NCI-H774 (cell line): ENCODE measurements around the gene C1orf185.
"Not testable (repeated sequence)": the region's sequence is repeated elsewhere in the genome, so short reads cannot be mapped to it uniquely, and the experiment has no call there.

Experiments
- DNase-seq: peaks from one replicate; lab custom pipeline; 2025; lab: John Stamatoyannopoulos, UW

The C1orf185 gene

DNA sequence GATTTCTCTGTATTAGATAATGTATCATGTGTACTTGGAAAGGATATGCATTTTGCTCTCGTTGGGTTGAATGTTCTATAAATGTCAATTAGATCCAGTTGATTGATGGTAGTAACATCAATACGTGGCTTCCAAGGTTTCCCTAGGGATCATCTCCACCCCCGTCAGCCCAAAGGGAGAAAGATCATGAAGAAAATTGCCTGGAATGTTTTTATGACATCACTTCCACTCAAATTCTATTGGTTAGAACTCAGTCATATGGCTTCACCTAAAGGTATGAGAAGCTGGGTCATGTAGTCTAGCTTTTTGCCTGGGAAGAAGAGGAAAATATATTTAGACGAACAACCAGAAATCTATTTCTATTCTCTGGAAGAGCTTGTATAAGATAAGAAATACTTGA lies at the start of gene C1orf185:
C1orf185 (plus strand) TSS at position 253 of the 400 bp plus-strand sequence; CDS start at position 259, 6 bp downstream.
- no peak for DNase-seq

DNA sequence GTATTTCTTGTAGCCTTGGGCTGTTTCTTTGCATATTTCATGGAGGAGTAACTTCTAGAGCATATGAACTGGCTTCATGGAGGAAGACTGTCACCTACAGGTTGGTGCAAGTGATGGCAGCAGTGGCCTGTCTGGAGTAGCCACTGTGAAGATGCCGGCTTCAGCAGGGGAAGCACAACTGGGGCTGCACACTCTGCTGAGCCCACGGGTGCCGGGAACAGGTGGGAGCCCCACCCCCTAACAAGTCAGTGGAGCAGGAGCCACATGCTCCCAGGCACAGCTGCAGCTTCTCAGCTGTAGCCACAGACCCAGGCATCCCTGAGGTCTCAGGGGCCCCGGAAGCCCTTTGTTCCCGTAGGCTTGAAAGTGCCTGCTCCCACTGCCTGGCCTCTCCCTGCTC lies 43.2 kb upstream of the C1orf185 start:
- no peak for DNase-seq

DNA sequence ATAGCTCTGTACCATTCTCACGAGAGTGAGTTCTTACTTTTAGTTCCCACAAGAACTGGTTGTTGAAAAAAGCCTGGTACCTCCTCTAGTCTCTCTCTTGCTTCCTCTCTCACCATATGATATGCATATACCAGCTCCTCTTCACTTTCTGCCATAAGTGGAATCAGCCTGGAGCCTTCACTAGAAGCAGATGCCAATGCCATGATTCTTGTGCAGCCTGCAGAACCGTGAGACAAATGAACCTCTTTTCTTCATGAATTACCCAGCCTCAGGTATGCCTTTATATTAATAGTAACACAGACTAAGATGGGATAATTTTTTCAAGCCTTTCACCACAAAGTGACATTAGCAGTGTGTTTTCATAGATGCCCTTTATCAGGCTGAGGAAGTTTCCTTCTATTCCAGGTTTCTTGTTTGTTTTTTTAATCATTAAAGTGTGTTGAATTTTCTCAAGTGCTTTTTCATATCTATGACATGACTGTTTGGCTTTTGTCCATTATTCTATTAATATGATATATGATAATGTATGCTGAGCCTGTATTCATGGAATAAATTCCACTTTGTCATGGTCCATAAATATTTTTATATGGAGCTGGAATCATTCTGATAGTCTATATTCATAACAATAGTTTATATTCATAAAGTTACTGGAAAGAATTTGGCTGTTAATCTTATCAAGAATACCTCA lies 40.7 kb upstream of the C1orf185 start:
- no peak for DNase-seq

DNA sequence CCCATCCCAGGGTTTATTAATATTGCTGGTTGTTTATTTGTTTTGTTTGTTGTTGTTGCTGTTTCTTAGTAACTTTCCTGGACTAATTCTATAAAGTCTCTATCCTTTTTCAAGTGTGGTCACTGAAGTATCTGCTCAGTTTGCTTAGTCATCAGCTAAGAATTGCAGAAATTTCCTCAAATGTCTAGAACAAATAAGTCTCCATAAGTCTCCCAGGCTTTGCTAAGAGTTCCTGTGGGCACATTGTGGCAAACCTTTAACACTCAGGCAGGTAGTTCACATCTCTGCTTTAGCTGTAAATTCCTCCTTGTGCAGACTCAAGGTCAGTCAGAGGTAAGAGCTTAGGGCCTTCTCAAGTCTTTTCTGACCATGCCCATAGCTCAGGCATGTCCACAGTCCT lies 38.9 kb upstream of the C1orf185 start:
- no peak for DNase-seq

DNA sequence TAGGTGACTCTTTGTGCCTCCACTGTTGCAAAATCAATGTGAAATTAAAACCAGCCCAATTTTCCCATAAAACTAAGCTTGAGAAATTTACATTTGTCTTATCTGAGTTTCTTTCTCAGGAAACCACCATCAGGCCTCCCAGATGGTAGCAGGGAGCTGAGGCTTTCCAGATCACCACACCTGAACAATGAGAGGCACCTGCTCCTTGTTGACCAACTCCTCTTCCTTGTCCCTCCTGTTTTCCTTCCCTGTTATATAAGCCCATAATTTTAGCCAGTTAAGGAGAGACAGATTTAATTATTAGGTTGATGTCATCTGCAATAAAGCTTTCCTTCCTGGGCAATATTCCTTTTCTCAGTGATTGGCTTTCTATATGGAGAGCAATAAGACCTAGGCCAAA lies 32.0 kb upstream of the C1orf185 start:
- DNase-seq: peak; percentile 33

DNA sequence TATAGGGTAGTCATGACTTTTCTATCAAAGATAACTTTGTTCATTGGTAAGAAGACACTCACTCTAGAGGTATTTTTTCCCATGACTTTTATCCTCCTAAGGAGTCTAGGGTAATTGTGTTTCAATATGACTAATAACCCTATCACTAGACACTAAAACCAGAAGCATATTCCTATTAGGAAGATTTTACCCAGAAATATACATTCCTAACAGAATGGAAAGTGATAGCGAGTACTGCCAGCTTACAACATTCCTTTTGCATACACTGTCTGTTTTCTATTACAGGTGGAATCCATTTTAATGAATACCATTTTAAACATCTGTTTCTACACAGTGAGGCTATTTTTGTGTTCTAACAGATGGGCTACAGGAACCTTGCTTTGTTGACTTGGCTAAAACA lies 31.4 kb upstream of the C1orf185 start:
- DNase-seq: no peak

DNA sequence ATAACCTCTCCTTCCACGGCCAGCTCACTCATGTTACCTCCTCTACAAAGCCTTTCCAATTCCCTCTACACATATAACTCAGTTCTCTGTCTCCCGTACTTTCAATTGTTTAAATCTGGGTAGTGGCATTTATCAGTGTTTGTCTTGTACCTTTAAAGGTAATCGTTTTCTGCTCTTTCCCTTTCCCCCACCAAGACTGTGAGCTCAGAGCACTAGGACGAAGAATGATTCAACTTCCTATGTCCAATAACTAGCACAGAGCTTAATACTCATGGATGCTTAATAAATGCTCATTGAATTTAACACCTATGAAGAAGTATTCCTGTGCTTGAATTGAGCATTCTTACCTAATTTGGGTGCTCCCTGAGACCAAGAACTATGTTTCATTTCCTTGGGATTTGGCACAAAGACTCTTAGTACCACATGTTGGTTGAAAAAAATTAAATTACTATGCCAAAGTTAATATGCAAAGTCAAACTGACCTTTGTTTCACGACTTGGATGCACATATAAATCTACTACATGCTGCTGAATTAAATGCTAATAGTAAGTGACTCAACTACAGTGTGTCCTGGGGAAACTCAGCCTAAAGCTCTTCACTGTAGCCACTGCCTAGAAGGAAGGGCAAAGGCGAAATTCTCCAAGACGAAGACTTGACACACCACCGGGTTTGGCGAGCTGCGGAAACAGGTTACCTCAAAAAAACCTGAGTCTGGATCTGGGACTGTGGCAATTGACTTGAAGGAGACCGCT lies 30.6 kb upstream of the C1orf185 start:
- DNase-seq: no peak

DNA sequence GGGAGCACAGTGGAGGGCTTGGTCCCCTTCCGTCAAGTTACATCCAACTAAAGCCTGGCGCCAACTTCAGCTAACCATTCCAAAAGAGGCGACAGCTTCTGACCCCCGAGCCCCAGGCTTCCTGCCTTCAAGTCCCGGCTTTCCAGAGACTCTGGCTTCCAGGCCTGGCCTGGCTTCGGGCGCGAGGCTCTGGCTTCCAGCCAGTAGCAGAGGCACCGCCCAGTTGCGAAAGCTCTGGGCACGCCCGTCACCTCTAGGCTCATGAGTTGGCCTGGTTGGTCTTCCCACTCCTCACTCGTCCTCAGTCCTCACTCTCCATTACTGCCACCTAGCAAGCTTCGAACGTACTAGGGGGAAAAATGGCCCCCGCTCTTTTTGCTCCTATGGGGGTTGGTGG lies 30.0 kb upstream of the C1orf185 start:
- DNase-seq: no peak

DNA sequence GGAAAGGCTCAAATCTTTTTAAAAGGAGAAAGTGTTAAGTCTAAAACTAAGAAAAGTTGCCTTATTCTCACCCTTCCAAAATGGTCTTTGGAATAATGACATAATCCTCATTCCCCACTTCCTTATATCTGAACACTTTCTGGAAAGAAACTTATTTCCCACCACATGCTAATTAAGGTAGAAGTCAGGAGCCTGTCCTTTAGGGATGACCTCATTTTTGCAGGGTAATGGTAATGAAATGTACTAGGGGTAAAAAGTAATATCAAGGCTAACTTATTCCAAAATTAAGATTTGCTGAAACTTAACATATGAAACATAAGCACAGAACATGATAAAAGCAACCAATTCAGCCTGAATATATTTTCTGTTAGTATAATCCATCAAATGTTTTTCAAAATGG lies 29.4 kb upstream of the C1orf185 start:
- no peak for DNase-seq

DNA sequence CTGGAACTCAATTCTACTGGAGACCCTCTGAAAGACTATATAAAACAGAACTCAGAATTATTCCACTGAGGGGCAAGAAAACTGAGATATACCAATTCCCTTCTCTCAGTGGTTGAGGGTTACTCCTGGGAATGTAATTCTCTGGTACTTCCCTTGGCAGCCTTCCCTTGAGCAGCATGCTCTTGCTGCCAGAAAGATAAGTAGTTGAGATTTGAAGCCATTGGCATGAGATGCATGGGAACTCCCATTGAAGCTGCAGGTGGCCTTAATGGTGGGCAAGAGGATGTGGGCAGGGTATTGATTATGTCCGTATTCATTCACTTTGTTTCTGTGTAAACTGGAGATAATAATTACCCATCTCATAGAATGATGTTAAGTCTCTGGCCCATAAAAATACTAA lies 28.6 kb upstream of the C1orf185 start:
- no peak for DNase-seq

DNA sequence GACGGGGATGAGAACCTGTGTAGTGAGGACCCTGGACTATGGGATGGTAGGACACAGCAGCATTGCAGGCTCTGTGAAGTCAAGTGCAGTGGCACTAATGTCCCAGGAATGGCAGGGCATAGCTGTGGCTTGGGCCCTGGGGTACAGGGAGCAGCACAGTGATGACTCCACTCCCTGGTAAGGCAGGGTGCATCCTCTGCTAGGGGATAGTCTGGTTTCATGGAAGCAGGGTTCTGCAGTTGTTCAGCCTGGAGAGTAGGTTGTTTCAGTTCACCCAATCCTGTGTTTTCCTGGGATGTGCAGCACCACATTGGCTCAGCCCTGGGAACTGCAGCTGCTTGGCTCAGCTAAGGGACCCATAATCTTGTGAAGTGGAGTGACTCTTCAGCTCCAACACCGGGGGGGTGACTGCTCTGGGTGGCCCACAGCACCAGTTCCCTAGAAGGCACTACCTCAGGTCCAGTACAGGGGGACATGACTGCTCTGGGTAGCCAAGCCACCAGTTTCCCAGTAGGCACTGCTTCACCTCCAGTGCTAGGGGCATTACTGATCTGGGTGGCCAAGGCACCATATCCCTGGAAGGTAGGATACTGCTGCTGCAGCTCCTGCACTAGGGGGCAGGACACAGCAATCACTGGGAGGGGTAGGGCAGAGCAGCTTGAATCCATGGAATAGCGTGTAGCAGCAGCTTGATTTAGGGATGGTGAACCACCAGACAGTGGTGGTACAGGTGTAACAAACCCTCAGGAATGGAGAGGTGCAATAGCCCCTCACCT lies 15.3 kb upstream of the C1orf185 start:
- DNase-seq: no peak

DNA sequence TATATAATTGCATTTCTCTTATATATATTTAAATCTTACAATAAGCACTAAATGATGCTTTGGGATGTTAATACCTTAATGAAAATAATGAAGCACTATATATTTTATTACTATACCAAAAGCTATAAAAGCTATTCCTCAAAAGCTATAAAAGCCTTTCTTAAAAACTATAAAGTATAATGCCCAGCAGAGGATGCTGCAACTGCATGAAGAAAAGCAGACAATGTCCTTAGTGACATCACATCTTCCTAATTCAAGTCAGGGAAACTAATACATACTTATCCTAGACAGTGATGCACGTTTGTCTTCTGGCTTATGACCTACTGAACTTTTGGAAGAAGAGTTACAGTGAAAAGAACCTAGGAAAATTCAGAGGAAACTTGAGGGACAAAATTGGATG lies 13.6 kb upstream of the C1orf185 start:
- no peak for DNase-seq

DNA sequence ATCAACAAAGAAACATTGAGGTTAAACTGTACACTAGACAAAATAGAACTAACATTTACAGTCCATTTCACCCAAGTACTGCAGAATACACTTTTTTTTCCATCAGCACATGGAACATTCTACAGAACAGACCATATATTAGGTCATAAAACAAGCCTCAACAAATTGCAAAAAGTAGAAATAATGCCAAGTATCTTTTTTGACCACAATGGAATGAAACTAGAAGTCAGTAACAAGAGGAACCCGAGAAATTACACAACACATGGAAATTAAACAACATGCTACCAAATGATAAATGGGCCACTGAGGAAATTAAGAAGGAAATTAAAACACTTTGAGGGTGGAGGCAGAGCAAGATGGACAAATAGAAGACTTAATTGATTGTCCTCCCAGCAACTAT lies 8.4 kb upstream of the C1orf185 start:
- DNase-seq: no peak

DNA sequence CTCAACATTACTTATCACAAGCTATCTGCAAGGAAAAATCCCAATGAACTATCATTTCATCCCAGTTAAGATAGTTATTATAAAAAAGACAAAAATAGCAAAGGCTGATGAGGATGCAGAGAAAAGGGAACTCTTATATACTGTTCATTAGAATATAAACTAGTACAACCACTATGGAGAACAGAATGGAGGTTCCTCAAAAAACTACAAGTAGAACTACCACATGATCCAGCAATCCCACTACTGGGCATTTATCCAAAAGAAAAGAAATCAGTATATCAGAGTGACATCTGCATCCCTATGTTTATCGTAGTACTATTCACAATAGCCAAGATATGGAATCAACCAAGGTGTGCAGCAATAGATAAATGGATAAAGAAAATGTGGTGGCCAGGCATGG lies 4.9 kb upstream of the C1orf185 start:
- no peak for DNase-seq

DNA sequence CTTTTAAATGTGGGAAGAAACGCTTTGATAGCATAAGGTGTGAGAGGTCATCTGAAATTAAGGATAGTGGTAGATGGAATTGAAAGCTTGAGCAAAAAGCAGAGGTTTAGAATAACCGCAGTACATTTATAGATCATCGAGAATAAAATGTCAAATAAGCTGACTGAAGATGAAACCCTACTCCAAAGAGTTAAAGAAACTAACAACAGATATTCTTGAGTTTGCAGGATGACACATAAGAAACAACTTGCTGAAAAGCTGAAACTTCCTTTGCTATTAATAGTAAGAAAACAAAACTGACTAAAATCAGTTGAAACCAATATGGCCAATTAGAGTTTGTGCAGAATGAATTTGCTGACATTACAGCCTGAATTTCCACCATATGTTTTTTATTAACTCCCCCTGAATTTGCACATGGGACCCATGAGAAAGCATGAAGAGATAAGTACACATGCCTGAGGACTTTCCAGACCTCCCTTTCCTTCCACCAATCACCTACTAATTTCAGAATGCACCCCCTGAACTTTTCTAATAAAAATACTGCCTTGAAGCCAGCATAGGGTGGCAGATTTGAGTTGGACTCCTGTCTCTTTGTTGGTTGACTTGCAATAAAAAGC lies 1.7 kb upstream of the C1orf185 start:
- DNase-seq: no peak

DNA sequence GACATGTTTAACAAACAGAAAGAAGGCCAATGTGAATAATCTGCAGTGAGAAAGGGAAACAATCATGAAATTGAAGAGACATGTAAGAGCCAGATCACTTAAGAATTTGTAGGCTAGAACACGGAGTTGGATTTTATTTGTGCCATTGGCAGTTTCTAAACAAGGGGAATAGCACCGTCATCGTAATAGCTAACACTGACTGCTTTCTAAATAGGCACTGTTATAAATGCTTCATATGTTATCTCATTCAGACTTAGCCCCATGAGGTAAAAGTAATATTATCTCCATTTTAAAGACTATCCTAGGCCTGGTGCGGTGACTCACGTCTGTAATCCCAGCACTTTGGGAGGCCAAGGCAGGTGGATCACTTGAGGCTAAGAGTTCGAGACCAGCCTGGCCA lies 12.1 kb downstream of the C1orf185 start:
- DNase-seq: no peak

DNA sequence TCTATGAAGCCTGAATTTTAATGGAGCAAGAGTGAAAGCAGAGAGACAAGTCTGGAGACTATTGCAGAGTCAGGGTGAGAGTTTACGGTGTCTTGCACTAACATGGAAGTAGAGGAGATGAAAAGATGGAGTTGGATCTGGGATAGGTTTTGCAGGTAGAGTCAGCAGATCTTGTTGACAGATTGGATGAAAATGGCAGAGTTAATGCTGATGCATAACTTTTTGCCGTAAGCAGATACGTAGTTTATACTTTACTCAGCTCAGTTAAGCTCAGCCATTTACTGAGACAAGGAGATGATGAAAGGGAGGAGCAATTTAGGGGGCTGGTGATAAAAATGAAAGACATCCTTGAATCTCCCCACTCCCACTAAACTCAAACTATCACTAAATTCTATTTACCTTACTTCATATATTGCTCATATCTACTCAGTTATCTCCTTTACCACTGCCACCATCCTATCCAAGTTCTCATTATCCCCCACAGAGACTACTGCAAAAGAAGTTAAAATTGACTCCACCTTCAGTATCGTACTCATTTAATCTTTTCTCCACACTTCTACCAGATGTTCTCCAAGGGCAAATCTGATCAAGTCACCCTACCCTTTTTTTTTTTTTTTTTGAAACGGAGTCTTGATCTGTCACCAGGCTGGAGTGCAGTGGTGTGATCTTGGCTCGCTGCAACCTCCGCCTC lies 13.8 kb downstream of the C1orf185 start:
- no peak for DNase-seq

DNA sequence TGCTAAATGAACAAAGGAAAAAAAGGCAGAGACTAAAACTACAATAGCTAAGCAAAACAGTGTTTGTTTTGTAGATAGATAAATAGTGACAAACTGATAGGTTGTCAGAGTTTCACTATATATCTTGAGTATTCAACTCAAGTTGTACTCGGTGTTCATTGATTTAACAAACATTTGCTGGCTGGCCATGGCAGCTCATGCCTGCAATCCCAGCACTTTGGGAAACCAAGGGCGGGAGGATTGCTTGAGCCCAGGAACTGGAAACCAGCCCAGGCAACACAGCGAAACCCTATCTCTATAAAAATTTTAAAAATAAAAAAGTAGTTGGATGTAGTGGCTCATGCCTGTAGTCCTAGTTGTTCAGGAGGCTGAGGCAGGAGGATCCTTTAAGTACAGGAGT lies 17.3 kb downstream of the C1orf185 start:
- DNase-seq: no peak

DNA sequence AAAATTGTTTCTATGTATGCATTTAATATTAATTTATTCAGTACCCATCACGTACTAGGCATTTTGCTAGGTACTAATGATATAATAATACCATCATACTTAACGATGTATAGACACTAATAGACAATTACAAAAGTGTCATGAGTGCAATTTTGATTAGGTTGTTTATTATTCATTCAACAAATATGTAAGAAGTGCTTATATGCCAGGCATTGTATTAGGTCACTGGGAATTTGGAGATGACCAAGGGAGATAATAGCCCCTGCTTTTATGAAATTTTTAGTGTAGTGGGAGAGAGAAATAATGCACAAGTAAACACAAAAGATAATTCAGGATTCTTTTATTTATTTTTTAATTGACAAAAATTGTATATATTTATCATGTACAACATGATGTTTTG lies 18.6 kb downstream of the C1orf185 start:
- no peak for DNase-seq

DNA sequence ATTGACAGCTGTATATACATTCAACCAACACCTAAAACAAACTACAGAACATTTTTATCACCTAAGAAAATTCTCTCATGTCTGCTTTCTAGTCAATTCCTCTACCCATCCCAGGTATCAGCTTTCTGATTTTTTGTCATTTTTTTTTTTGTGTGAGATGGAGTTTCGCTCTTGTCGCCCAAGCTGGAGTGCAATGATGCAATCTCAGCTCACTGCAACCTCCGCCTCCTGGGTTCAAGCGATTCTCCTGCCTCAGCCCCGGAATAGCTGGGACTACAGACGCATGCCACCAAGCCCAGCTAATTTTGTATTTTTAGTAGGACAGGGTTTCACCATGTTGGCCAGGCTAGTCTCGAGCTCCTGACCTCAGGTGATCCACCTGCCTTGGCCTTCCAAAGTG lies 25.1 kb downstream of the C1orf185 start:
- not testable (repeated sequence) for DNase-seq

DNA sequence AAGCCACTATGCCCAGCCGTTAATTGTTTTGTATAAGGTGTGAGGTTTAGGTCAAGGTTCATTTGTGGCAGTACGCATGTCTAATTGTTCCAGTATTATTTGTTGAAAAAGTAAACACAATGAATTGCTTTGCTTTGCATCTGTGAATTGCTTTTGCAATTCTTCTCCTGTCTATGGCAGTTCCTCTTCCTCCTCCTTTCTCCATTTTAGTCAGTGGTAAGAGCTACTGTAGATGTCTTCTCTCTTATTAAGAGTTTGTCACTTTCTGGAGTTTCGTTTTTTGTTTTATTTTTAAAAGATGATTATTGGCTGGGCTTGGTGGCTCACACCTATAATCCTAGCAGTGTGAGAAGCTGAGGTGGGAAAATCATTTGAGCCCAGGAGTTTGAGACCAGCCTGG lies 29.2 kb downstream of the C1orf185 start:
- no peak for DNase-seq

DNA sequence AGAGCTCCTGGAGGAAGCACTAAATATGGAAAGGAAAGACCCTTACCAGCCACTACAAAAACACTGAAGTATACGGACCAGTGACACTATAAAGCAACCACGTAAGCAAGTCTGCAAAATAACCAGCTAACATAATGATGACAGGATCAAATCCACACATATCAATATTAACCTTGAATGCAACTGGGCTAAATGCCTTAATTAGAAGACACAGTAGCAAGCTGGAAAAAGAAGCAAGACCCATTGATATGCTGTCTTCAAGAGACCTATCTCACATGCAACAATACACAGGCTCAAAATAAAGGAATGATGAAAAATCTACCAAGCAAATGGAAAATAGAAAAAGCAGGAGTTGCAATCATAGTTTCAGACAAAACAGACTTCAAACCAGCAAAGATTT lies 31.0 kb downstream of the C1orf185 start:
- no peak for DNase-seq
